ENCODE measurements around the gene STIP1. TPM values are rescaled to one million over a fixed set of nuclear protein-coding genes. Genes with fewer than 3 reads are reported as not detected.

Gene STIP1
- polyA plus RNA-seq, 1 donor from 2014 or later: 161 TPM

DNA sequence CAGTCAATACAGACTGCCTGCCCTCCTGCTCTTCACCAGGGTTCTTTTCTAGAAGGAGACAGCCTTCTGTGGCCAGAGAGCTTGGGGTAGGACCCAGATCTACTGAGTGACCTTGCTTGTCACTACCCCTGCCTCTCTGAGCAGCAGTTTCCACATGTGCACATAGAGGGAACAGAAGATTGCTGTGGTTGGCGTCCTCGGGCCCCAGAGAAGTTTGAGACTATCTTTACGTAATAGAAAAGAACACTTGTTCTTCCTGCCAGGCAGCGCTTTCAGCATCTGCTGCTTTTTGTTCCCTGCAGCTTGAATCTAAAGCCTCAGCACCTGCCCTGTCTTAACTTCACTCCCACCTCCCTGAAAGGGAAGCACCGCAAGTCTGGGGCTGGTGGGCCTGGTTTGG lies 53.0 kb downstream of the STIP1 start:
- Histone ChIP-seq H3K4me2 (ENCODE audit: low read length) (no peak overlapping the region), H3K4me3 (ENCODE audit: low read length) (no peak overlapping the region), H3K79me2 (replicated peaks; ENCODE audit: insufficient read depth, low read length) (no peaks in the 10 kb centered on the region), H2AFZ (ENCODE audit: low read depth, low read length) (no peak overlapping the region), H4K20me1 (ENCODE audit: insufficient read depth) (no peaks in the 10 kb centered on the region), H3K9ac (ENCODE audit: low read length) (no peak overlapping the region), H3K27ac (ENCODE audit: low read length) (no peak overlapping the region), H3K9me3 (ENCODE audit: low read length) (no peaks in the 10 kb centered on the region), H3K36me3 (ENCODE audit: insufficient read depth, low read length) (no peaks in the 10 kb centered on the region), H3K9me2 (ENCODE audit: insufficient read depth, low read length) (no peaks in the 10 kb centered on the region), H3F3A (ENCODE audit: insufficient read depth, low read length, poor library complexity, severe bottlenecking) (no peaks in the 10 kb centered on the region), H3K27me3 (ENCODE audit: insufficient read depth, low read depth, low read length) (peaks cover 2% of the 10 kb centered on the region)
- no peak for TF ChIP-seq SMC3 (conservative IDR thresholded peaks at IDR 0.05; ENCODE audit: poor library complexity)
- no peak for TF ChIP-seq POLR2AphosphoS5 (IDR thresholded peaks at IDR 0.05)
- TF ChIP-seq, protein P1, sequence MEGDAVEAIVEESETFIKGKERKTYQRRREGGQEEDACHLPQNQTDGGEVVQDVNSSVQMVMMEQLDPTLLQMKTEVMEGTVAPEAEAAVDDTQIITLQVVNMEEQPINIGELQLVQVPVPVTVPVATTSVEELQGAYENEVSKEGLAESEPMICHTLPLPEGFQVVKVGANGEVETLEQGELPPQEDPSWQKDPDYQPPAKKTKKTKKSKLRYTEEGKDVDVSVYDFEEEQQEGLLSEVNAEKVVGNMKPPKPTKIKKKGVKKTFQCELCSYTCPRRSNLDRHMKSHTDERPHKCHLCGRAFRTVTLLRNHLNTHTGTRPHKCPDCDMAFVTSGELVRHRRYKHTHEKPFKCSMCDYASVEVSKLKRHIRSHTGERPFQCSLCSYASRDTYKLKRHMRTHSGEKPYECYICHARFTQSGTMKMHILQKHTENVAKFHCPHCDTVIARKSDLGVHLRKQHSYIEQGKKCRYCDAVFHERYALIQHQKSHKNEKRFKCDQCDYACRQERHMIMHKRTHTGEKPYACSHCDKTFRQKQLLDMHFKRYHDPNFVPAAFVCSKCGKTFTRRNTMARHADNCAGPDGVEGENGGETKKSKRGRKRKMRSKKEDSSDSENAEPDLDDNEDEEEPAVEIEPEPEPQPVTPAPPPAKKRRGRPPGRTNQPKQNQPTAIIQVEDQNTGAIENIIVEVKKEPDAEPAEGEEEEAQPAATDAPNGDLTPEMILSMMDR (IDR thresholded peaks at IDR 0.05; ENCODE audit: poor library complexity, severe bottlenecking): no peak
- TF ChIP-seq, protein P2, sequence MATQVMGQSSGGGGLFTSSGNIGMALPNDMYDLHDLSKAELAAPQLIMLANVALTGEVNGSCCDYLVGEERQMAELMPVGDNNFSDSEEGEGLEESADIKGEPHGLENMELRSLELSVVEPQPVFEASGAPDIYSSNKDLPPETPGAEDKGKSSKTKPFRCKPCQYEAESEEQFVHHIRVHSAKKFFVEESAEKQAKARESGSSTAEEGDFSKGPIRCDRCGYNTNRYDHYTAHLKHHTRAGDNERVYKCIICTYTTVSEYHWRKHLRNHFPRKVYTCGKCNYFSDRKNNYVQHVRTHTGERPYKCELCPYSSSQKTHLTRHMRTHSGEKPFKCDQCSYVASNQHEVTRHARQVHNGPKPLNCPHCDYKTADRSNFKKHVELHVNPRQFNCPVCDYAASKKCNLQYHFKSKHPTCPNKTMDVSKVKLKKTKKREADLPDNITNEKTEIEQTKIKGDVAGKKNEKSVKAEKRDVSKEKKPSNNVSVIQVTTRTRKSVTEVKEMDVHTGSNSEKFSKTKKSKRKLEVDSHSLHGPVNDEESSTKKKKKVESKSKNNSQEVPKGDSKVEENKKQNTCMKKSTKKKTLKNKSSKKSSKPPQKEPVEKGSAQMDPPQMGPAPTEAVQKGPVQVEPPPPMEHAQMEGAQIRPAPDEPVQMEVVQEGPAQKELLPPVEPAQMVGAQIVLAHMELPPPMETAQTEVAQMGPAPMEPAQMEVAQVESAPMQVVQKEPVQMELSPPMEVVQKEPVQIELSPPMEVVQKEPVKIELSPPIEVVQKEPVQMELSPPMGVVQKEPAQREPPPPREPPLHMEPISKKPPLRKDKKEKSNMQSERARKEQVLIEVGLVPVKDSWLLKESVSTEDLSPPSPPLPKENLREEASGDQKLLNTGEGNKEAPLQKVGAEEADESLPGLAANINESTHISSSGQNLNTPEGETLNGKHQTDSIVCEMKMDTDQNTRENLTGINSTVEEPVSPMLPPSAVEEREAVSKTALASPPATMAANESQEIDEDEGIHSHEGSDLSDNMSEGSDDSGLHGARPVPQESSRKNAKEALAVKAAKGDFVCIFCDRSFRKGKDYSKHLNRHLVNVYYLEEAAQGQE (IDR thresholded peaks at IDR 0.05; ENCODE audit: borderline replicate concordance): no peak
- TF ChIP-seq TAF1 (IDR thresholded peaks at IDR 0.05; ENCODE audit: low read depth): no peak
- TF ChIP-seq MXI1 (conservative IDR thresholded peaks at IDR 0.05; ENCODE audit: poor library complexity, severe bottlenecking): no peak
- no peak for TF ChIP-seq EZH2 (IDR thresholded peaks at IDR 0.05; ENCODE audit: borderline replicate concordance, insufficient read depth, low read length, poor library complexity, severe bottlenecking)
- no peak for TF ChIP-seq EP300 (conservative IDR thresholded peaks at IDR 0.05; ENCODE audit: poor library complexity, severe bottlenecking)
- TF ChIP-seq RAD21 (conservative IDR thresholded peaks at IDR 0.05): no peak

DNA sequence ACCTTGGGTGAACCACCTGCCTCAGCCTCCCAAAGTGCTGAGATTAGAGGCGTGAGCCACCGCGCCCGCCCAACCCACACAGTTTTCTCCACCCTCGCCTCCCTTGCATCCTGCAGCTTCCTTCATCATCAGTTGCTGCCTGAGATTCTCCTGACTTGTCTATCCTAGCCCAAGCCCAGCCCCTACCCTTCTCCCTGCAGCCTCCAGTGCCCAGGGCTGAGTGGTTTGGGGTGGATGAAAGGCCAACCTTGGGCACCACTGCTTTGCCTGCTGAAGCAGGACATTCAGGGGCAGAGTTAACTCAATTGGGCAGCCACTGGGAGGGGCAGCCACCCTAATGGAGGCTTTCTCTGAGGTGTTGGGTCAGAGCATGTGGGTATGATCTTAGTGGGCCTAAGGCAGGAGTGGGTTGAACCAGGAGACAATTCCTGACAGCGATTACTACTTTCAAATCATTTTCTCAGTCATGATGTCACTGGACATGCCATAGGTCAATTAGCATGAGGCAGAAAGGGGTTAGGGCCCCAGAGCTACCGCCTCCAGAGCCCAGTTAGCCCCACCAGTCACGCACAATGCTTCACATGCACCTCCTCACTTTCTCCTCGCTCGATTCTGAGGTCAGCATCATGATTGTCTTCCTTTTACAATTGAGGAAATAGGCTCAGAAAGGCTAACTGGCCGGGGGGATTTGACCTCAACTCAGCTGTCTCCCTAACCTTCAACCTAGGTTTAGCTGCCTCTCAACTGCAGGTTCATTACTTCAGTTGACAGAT lies 53.9 kb downstream of the STIP1 start:
- Histone ChIP-seq H3K4me3 (ENCODE audit: low read length) (peak overlapping the region; percentile 97), H3F3A (ENCODE audit: insufficient read depth, low read length, poor library complexity, severe bottlenecking) (no peaks in the 10 kb centered on the region), H3K36me3 (ENCODE audit: insufficient read depth, low read length) (no peaks in the 10 kb centered on the region), H3K9me2 (ENCODE audit: insufficient read depth, low read length) (no peaks in the 10 kb centered on the region), H3K27me3 (ENCODE audit: insufficient read depth, low read depth, low read length) (no peaks in the 10 kb centered on the region), H3K79me2 (replicated peaks; ENCODE audit: insufficient read depth, low read length) (no peaks in the 10 kb centered on the region), H2AFZ (ENCODE audit: low read depth, low read length) (peak overlapping the region; percentile 66), H4K20me1 (ENCODE audit: insufficient read depth) (no peaks in the 10 kb centered on the region), H3K9ac (ENCODE audit: low read length) (peak overlapping the region; percentile 82), H3K27ac (ENCODE audit: low read length) (peak overlapping the region; percentile 94), H3K4me2 (ENCODE audit: low read length) (peak overlapping the region; percentile 79), H3K9me3 (ENCODE audit: low read length) (no peaks in the 10 kb centered on the region)
- TF ChIP-seq MXI1 (conservative IDR thresholded peaks at IDR 0.05; ENCODE audit: poor library complexity, severe bottlenecking): no peak
- no peak for TF ChIP-seq RAD21 (conservative IDR thresholded peaks at IDR 0.05)
- TF ChIP-seq SMC3 (conservative IDR thresholded peaks at IDR 0.05; ENCODE audit: poor library complexity): no peak
- TF ChIP-seq, protein P2 (IDR thresholded peaks at IDR 0.05; ENCODE audit: borderline replicate concordance): no peak
- TF ChIP-seq TAF1 (IDR thresholded peaks at IDR 0.05; ENCODE audit: low read depth): no peak
